PC-3 (cell line): ENCODE measurements around the gene PPOX. TPM values are rescaled to one million over a fixed set of nuclear protein-coding genes. Genes with fewer than 3 reads are reported as not detected.
A peak's percentile ranks its signal among the peaks of the same experiment; 100 is the strongest.

ENCODE experiments used
- ATAC-seq: fragments of 200-7000 bp; cut with Tn5 transposase; 2 replicates; pipeline ENCODE4 v1.9.1; 2020; ENCODE audit warnings: mild to moderate bottlenecking, moderate library complexity
- BruUV-seq: library from RNA; stranded (reverse); fragments of 400-500 nt; replicated peaks from 2 replicates; lab custom pipeline; 2021; lab: Mats Ljungman, UMichigan
- CTCF ChIA-PET: fragments of 300-600 bp; sonication (Branson Sonifier 250); formaldehyde crosslinking; loops from one replicate; lab custom pipeline; 2022; ENCODE audit warnings: antibody characterized with exemption; lab: Charles Lee
- POLR2A ChIA-PET: fragments of 300-600 bp; sonication (Branson Sonifier 250); formaldehyde crosslinking; loops from one replicate; lab custom pipeline; 2022; ENCODE audit warnings: antibody characterized with exemption; ENCODE audit not compliant: unreplicated experiment; lab: Charles Lee
- DNase-seq: peaks from one replicate; pipeline ENCODE4 v3.0.0-alpha.2; 2015
- H2AFZ ChIP-seq: fragments of 300-600 bp; sonication (generic); 2 replicates; pipeline ENCODE4 v1.6.0; 2016; ENCODE audit warnings: antibody characterized with exemption, low read length
- H3F3A ChIP-seq: fragments of 300-600 bp; sonication (generic); one replicate; pipeline ENCODE4 v1.6.0; 2017; ENCODE audit warnings: antibody characterized with exemption, low read length, control low read depth, mild to moderate bottlenecking; ENCODE audit not compliant: unreplicated experiment
- H3K27ac ChIP-seq: fragments of 300-600 bp; sonication (generic); 2 replicates; pipeline ENCODE4 v1.5.1; 2016; ENCODE audit warnings: mild to moderate bottlenecking, low read length
- H3K27me3 ChIP-seq: fragments of 300-600 bp; sonication (generic); 2 replicates; pipeline ENCODE4 v1.6.1; 2016; ENCODE audit warnings: low read length, mixed read lengths
- H3K36me3 ChIP-seq: fragments of 300-600 bp; sonication (generic); 2 replicates; pipeline ENCODE4 v1.6.1; 2016; ENCODE audit warnings: low read depth, mixed run types, low read length, mixed read lengths
- H3K4me1 ChIP-seq: fragments of 300-600 bp; sonication (generic); 2 replicates; pipeline ENCODE4 v1.5.1; 2016; ENCODE audit warnings: low read length; ENCODE audit not compliant: insufficient read depth
- H3K4me2 ChIP-seq: fragments of 300-600 bp; sonication (generic); 2 replicates; pipeline ENCODE4 v1.6.0; 2016; ENCODE audit warnings: low read length
- H3K4me3 ChIP-seq: fragments of 300-600 bp; sonication (generic); 2 replicates; pipeline ENCODE4 v1.5.1; 2016; ENCODE audit warnings: mild to moderate bottlenecking, low read length, mixed read lengths
- H3K79me2 ChIP-seq: fragments of 300-600 bp; sonication (generic); 2 replicates; pipeline ENCODE4 v1.6.1; 2017; ENCODE audit warnings: low read length, mixed read lengths
- H3K9ac ChIP-seq: fragments of 300-600 bp; sonication (generic); 2 replicates; pipeline ENCODE4 v1.6.0; 2016; ENCODE audit warnings: mild to moderate bottlenecking, low read length
- H3K9me2 ChIP-seq: fragments of 300-600 bp; sonication (generic); replicated peaks from 2 replicates; pipeline ENCODE4 v1.6.1; 2016; ENCODE audit warnings: mixed run types, low read length, mixed read lengths
- H3K9me3 ChIP-seq: fragments of 300-600 bp; sonication (generic); 2 replicates; pipeline ENCODE4 v1.6.1; 2016; ENCODE audit warnings: low read length, mixed read lengths
- H4K20me1 ChIP-seq: fragments of 300-600 bp; sonication (generic); 2 replicates; pipeline ENCODE4 v1.6.1; 2016; ENCODE audit warnings: low read length, mixed read lengths
- EZH2 ChIP-seq: fragments of 300-600 bp; sonication (generic); IDR thresholded peaks from one replicate; pipeline ENCODE4 v1.6.1; 2017; ENCODE audit warnings: antibody characterized with exemption, mild to moderate bottlenecking, low read length; ENCODE audit not compliant: unreplicated experiment
- EZH2phosphoT487 ChIP-seq: fragments of 300-600 bp; sonication (generic); IDR thresholded peaks from 2 replicates; pipeline ENCODE4 v1.6.1; 2018; ENCODE audit warnings: mild to moderate bottlenecking, antibody characterized with exemption, low read length, borderline replicate concordance
- intact Hi-C: fragments of 100-400 bp; cut with micrococcal nuclease; formaldehyde crosslinking; loops from 2 replicates; pipeline ENCODE4 v1.9.0; 2023
- total RNA-seq: library from RNA; depleted of rRNA; stranded (reverse); fragments of >200 nt; gene quantifications from 2 replicates; pipeline ENCODE4 v1.2.3, GENCODE V29; 2014
- TF ChIP-seq, protein P1 (sequence below): fragments of 300-600 bp; sonication (generic); conservative IDR thresholded peaks from 2 replicates; pipeline ENCODE4 v1.5.1; 2017; ENCODE audit warnings: antibody characterized with exemption, low read depth, mild to moderate bottlenecking, low read length

The PPOX gene
- total RNA-seq, 1 experiment from 2014 or later, result 22.9 TPM

DNA sequence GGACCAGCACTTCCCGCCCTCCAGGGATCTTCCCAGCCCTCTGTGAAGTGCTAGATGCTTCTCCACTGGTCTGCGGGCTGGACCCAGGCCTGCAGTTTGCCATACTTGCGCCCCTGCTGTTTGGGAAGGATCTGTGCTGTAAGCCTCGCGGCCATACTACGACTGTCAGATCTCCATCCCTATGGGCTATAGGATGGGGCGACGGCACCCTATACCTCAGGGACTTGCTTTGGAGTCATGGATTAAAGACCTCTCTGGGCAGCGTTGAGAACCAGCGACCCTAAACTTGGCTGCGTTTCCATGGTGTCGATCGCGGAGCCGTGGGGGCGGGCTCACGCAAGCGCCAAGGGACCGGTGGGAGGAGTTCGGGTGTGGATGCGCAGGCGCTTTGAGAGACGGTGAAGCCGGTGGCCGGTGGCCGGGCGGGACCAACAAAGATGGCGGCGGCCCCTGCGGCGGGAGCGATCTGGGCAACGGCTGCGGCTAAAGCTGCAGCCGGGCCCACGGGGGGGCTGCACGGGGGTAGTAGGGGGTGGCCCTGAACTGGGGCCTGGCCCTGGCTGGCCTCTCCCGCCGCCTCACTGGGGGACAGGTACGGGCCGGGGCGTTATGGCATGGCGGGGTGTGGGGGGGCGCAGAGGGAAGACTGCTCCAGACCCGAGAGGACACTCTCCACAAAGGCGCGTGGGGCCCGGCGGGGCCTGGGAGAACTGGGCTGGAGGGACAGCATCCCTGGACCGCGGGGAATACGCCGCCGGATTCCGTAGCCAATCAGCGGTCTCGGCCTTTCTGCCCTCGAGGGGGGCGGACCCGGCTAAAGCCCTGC lies 6.9 kb upstream of the PPOX start, which contains the start of gene USP21:
Gene USP21 (plus strand): TSS at position 414 of the 826 bp plus-strand sequence. CDS start 1,141 bp downstream, outside the sequence.
- CTCF ChIA-PET, result interaction anchor here (0.5 kb wide), 1 partner anchor 66 kb away, joined by 3 read pairs; the partner anchor contains the start of gene TOMM40L
- POLR2A ChIA-PET, result interaction anchor here (0.7 kb wide), 1 partner anchor 42 kb away, joined by 3 read pairs; no protein-coding TSS in a partner anchor
- Histone ChIP-seq H3K4me1 (peaks cover 37% of the 10 kb centered on the region), H4K20me1 (no peaks in the 10 kb centered on the region), H3K27me3 (no peaks in the 10 kb centered on the region), H3K9ac (peak within 1 kb of the TSS; percentile 96), H3K36me3 (peaks cover 9% of the 10 kb centered on the region; the same call in 1 of the 2 replicates), H3F3A (peaks cover 2% of the 10 kb centered on the region), H3K4me3 (peak within 1 kb of the TSS; percentile 96), H3K4me2 (peak within 1 kb of the TSS; percentile 86), H3K27ac (peak within 1 kb of the TSS; percentile 39), H3K79me2 (peaks cover 40% of the 10 kb centered on the region), H3K9me2 (no peaks in the 10 kb centered on the region), H3K9me3 (no peaks in the 10 kb centered on the region), H2AFZ (peak within 1 kb of the TSS; percentile 81)
- TSS peak; percentile 16 for BruUV-seq
- ATAC-seq (peak; percentile 85), DNase-seq (peak; percentile 92)
- intact Hi-C loops, result loop anchor here (2.0 kb wide), 1 partner anchor 40 kb away; the partner anchor contains the start of genes NIT1 and PFDN2
- TF ChIP-seq EZH2phosphoT487, result no peak
- TF ChIP-seq, protein P1, sequence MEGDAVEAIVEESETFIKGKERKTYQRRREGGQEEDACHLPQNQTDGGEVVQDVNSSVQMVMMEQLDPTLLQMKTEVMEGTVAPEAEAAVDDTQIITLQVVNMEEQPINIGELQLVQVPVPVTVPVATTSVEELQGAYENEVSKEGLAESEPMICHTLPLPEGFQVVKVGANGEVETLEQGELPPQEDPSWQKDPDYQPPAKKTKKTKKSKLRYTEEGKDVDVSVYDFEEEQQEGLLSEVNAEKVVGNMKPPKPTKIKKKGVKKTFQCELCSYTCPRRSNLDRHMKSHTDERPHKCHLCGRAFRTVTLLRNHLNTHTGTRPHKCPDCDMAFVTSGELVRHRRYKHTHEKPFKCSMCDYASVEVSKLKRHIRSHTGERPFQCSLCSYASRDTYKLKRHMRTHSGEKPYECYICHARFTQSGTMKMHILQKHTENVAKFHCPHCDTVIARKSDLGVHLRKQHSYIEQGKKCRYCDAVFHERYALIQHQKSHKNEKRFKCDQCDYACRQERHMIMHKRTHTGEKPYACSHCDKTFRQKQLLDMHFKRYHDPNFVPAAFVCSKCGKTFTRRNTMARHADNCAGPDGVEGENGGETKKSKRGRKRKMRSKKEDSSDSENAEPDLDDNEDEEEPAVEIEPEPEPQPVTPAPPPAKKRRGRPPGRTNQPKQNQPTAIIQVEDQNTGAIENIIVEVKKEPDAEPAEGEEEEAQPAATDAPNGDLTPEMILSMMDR, result peak; percentile 53

DNA sequence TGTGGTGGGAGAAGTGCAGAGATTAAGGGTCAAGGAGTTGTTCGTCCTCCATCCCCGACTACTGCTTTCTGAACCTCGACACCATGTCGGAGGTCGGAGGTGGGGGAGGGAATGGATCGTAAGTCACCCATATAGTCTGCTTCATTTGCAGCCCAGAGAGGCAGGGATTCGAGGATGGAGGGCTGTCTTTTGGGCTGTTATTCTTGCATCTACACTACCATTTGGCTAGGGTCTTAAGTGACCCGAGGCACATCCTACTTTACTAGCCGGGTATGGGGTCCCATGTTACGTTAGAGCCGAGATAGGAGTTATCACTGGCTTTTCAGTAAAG lies 6.3 kb upstream of the PPOX start:
- TF ChIP-seq, protein P1, result no peak
- no peak for TF ChIP-seq EZH2
- TF ChIP-seq EZH2phosphoT487, result no peak
- ChIA-PET POLR2A (no interaction called here), CTCF (interaction anchor here (0.5 kb wide), 1 partner anchor 66 kb away, joined by 3 read pairs; the partner anchor contains the start of gene TOMM40L)
- no peaks in the 10 kb centered on the region for H4K20me1 ChIP-seq
- peaks cover 34% of the 10 kb centered on the region for H3K79me2 ChIP-seq
- no peaks in the 10 kb centered on the region for H3K9me3 ChIP-seq
- ATAC-seq (no peak), DNase-seq (no peak)
- H3K27me3 ChIP-seq, result no peaks in the 10 kb centered on the region
- H3K27ac ChIP-seq, result peak overlapping the region; percentile 39; the same call in 1 of the 2 replicates
- BruUV-seq, result no TSS peak
- H2AFZ ChIP-seq, result peak overlapping the region; percentile 81
- peaks cover 14% of the 10 kb centered on the region; the same call in 1 of the 2 replicates for H3K36me3 ChIP-seq
- peak overlapping the region; percentile 86 for H3K4me2 ChIP-seq
- peaks cover 6% of the 10 kb centered on the region for H3F3A ChIP-seq
- H3K4me3 ChIP-seq, result peak overlapping the region; percentile 96
- peaks cover 38% of the 10 kb centered on the region for H3K4me1 ChIP-seq
- intact Hi-C loops, result loop anchor here (2.0 kb wide), 1 partner anchor 41 kb away; the partner anchor contains the start of genes NIT1 and PFDN2
- H3K9me2 ChIP-seq, result no peaks in the 10 kb centered on the region
- peak overlapping the region; percentile 96 for H3K9ac ChIP-seq
